Measurements from ENCODE around the gene SEMA6A.

SEMA6A gene

GRCh38 chr5:116415182-116415581, 159.4 kb downstream of the SEMA6A start:
- no peak for DNase-seq (ENCODE audit: low read depth in 4 of 4, low spot score in 1 of 4)

GRCh38 chr5:116411101-116411571, 163.5 kb downstream of the SEMA6A start:
- DNase-seq (ENCODE audit: low read depth in 4 of 4, low spot score in 1 of 4): no peak

GRCh38 chr5:116410336-116410890, 164.2 kb downstream of the SEMA6A start:
- no peak for DNase-seq (ENCODE audit: low read depth in 4 of 4, low spot score in 1 of 4)

- DNase-seq (ENCODE audit: low read depth in 4 of 4, low spot score in 1 of 4): no peak
These were observed 164.9 kb downstream of the SEMA6A start for GRCh38 chr5:116409591-116410296.

- no peak for DNase-seq (ENCODE audit: low read depth in 4 of 4, low spot score in 1 of 4)
These were observed 168.1 kb downstream of the SEMA6A start for GRCh38 chr5:116406306-116407041.

GRCh38 chr5:116404792-116405191, 169.8 kb downstream of the SEMA6A start:
- no peak for DNase-seq (ENCODE audit: low read depth in 4 of 4, low spot score in 1 of 4)

- DNase-seq (ENCODE audit: low read depth in 4 of 4, low spot score in 1 of 4): no peak
These were observed 170.6 kb downstream of the SEMA6A start for GRCh38 chr5:116404016-116404415.

- DNase-seq (ENCODE audit: low read depth in 4 of 4, low spot score in 1 of 4): no peak
These were observed 172.4 kb downstream of the SEMA6A start for GRCh38 chr5:116402235-116402634.

- no peak for DNase-seq (ENCODE audit: low read depth in 4 of 4, low spot score in 1 of 4)
These were observed 173.0 kb downstream of the SEMA6A start for GRCh38 chr5:116401576-116401975.

GRCh38 chr5:116396476-116397099, 178.0 kb downstream of the SEMA6A start:
- no peak for DNase-seq (ENCODE audit: low read depth in 4 of 4, low spot score in 1 of 4)

- DNase-seq (ENCODE audit: low read depth in 4 of 4, low spot score in 1 of 4): no peak
These were observed 178.9 kb downstream of the SEMA6A start for GRCh38 chr5:116395631-116396203.

- no peak for DNase-seq (ENCODE audit: low read depth in 4 of 4, low spot score in 1 of 4)
These were observed 179.4 kb downstream of the SEMA6A start for GRCh38 chr5:116395226-116395625.

- DNase-seq (ENCODE audit: low read depth in 4 of 4, low spot score in 1 of 4): no peak
These were observed 180.3 kb downstream of the SEMA6A start for GRCh38 chr5:116394186-116394867.
